H1 (cell line): ENCODE data around the gene SPECC1. TPM values are rescaled to one million over a fixed set of nuclear protein-coding genes. Genes with fewer than 3 reads are reported as not detected.

Experiments used
- CTCF ChIA-PET: fragments of 300-600 bp; sonication (Branson Sonifier 250); formaldehyde crosslinking; loops from one replicate; lab custom pipeline; 2021; ENCODE audit not compliant: partially characterized antibody; lab: Charles Lee
- POLR2A ChIA-PET: fragments of 300-600 bp; sonication (Branson Sonifier 250); formaldehyde crosslinking; loops from one replicate; lab custom pipeline; 2021; ENCODE audit warnings: inconsistent platforms; ENCODE audit not compliant: partially characterized antibody; lab: Charles Lee
- DNase-seq, 2 experiments: peaks; one replicate each; pipeline versions ENCODE4 v3.0.0 to v3.0.0-alpha.2; 2010 to 2022; ENCODE audit warnings: low spot score in 2 of 2, low read depth in 1 of 2, mixed read lengths in 1 of 2
- FAIRE-seq: peaks from 2 replicates; lab custom pipeline; 2011; peaks lifted over from hg19 to GRCh38; lab: Jason Lieb, UNC
- H2AFZ ChIP-seq: 2 replicates; pipeline ENCODE4 v1.8.1; 2012; ENCODE audit warnings: low read length, inconsistent platforms
- H2AK5ac ChIP-seq: 2 replicates; pipeline ENCODE4 v1.6.1; 2013; ENCODE audit warnings: low read depth, low read length
- H2BK120ac ChIP-seq: replicated peaks from 2 replicates; pipeline ENCODE3; 2013; ENCODE audit warnings: low read depth, low read length, inconsistent platforms
- H2BK12ac ChIP-seq: 2 replicates; pipeline ENCODE4 v1.6.1; 2013; ENCODE audit warnings: low read depth, low read length
- H2BK15ac ChIP-seq: 2 replicates; pipeline ENCODE4 v1.6.1; 2013; ENCODE audit warnings: low read length
- H2BK20ac ChIP-seq: 2 replicates; pipeline ENCODE4 v1.6.1; 2013; ENCODE audit warnings: low read length
- H2BK5ac ChIP-seq: 2 replicates; pipeline ENCODE4 v1.6.1; 2013; ENCODE audit warnings: low read depth, low read length
- H3K14ac ChIP-seq: 2 replicates; pipeline ENCODE4 v1.6.1; 2013; ENCODE audit warnings: inconsistent platforms; ENCODE audit not compliant: insufficient read length
- H3K18ac ChIP-seq: 2 replicates; pipeline ENCODE4 v1.6.1; 2013; ENCODE audit warnings: low read length; ENCODE audit errors: extremely low read depth
- H3K23ac ChIP-seq: 2 replicates; pipeline ENCODE4 v1.6.1; 2013; ENCODE audit warnings: inconsistent platforms; ENCODE audit not compliant: insufficient read length
- H3K23me2 ChIP-seq: 2 replicates; pipeline ENCODE4 v1.6.1; 2013; ENCODE audit warnings: low read depth, low read length
- H3K27ac ChIP-seq: 2 replicates; pipeline ENCODE4 v1.6.1; 2011; ENCODE audit warnings: low read depth, low read length, inconsistent platforms
- H3K27me3 ChIP-seq, 4 experiments: replicated peaks in 1 of 4; 1 replicate in 1 of 4; 2 replicates in 3 of 4; pipeline versions ENCODE4 v1.6.1 to v1.8.1; 2011 to 2013; ENCODE audit warnings: low read length in 3 of 4, mild to moderate bottlenecking in 3 of 4, inconsistent platforms in 2 of 4, mixed read lengths in 2 of 4, moderate library complexity in 1 of 4; ENCODE audit not compliant: control insufficient read depth in 3 of 4, insufficient read depth in 3 of 4; ENCODE audit errors: extremely low read depth in 1 of 4
- H3K36me3 ChIP-seq, 4 experiments: 2 replicates each; pipeline versions ENCODE4 v1.6.1 to v1.8.1; 2011 to 2013; ENCODE audit warnings: mild to moderate bottlenecking in 4 of 4, low read length in 3 of 4, moderate library complexity in 2 of 4, control low read depth in 1 of 4, inconsistent platforms in 1 of 4; ENCODE audit not compliant: insufficient read depth in 4 of 4, control insufficient read depth in 2 of 4
- H3K4ac ChIP-seq: replicated peaks from 2 replicates; pipeline ENCODE3; 2013; ENCODE audit warnings: low read length, low read depth, mixed read lengths, inconsistent platforms; ENCODE audit not compliant: insufficient read length
- H3K4me1 ChIP-seq, 4 experiments: replicated peaks in 1 of 4; 1 replicate in 1 of 4; 2 replicates in 3 of 4; pipeline versions ENCODE4 v1.6.1 to v1.8.1; 2011 to 2013; ENCODE audit warnings: low read length in 3 of 4, inconsistent platforms in 2 of 4, mixed read lengths in 1 of 4; ENCODE audit not compliant: insufficient read depth in 4 of 4, control insufficient read depth in 3 of 4
- H3K4me2 ChIP-seq, 2 experiments: 2 replicates each; pipeline versions ENCODE4 v1.6.1 to v1.8.1; 2011 to 2013; ENCODE audit warnings: low read depth in 2 of 2, low read length in 2 of 2, control low read depth in 1 of 2, inconsistent platforms in 1 of 2, mild to moderate bottlenecking in 1 of 2; ENCODE audit not compliant: insufficient read depth in 1 of 2
- H3K4me3 ChIP-seq, 4 experiments: fragments of 200-600, 300-600 bp in 1 of 4; sonication (generic), shearing (Covaris generic), sonication (Bioruptor Twin) in 1 of 4; 2 replicates each; pipeline versions ENCODE4 v1.5.1 to v1.8.1; 2011 to 2016; ENCODE audit warnings: low read length in 4 of 4, low read depth in 3 of 4, control low read depth in 2 of 4, inconsistent platforms in 2 of 4, mild to moderate bottlenecking in 2 of 4, mixed read lengths in 1 of 4, moderate library complexity in 1 of 4; ENCODE audit not compliant: insufficient read depth in 2 of 4; ENCODE audit errors: extremely low read depth in 1 of 4
- H3K56ac ChIP-seq: replicated peaks from 2 replicates; pipeline ENCODE3; 2013; ENCODE audit warnings: low read depth, mild to moderate bottlenecking, mixed read lengths, low read length, inconsistent platforms; ENCODE audit not compliant: insufficient read length
- H3K79me1 ChIP-seq: 2 replicates; pipeline ENCODE4 v1.6.1; 2013; ENCODE audit warnings: low read depth, low read length, control low read depth
- H3K79me2 ChIP-seq, 2 experiments: 2 replicates each; pipeline versions ENCODE4 v1.6.1 to v1.8.1; 2012 to 2013; ENCODE audit warnings: low read length in 2 of 2, mild to moderate bottlenecking in 2 of 2, inconsistent platforms in 1 of 2; ENCODE audit not compliant: insufficient read depth in 2 of 2, control insufficient read depth in 1 of 2
- H3K9ac ChIP-seq, 4 experiments: replicated peaks in 1 of 4; 1 replicate in 1 of 4; 2 replicates in 3 of 4; pipeline versions ENCODE4 v1.6.1 to v1.8.1; 2011 to 2013; ENCODE audit warnings: low read depth in 3 of 4, low read length in 3 of 4, control low read depth in 2 of 4, mild to moderate bottlenecking in 2 of 4, moderate library complexity in 2 of 4, inconsistent platforms in 1 of 4; ENCODE audit errors: extremely low read depth in 1 of 4
- H3K9me3 ChIP-seq, 2 experiments: 2 replicates each; pipeline versions ENCODE4 v1.6.1 to v1.8.1; 2012 to 2013; ENCODE audit warnings: mild to moderate bottlenecking in 2 of 2, moderate library complexity in 2 of 2, control low read depth in 1 of 2, inconsistent platforms in 1 of 2, low read depth in 1 of 2, low read length in 1 of 2, mixed read lengths in 1 of 2; ENCODE audit not compliant: insufficient read depth in 2 of 2
- H4K20me1 ChIP-seq, 2 experiments: replicated peaks in 1 of 2; 2 replicates each; pipeline versions ENCODE3 to v1.8.1; 2011 to 2013; ENCODE audit warnings: inconsistent platforms in 2 of 2, low read length in 2 of 2, mild to moderate bottlenecking in 1 of 2; ENCODE audit not compliant: insufficient read depth in 2 of 2, control insufficient read depth in 1 of 2
- H4K5ac ChIP-seq: 2 replicates; pipeline ENCODE4 v1.6.1; 2013; ENCODE audit warnings: low read length, low read depth, mixed read lengths, inconsistent platforms; ENCODE audit not compliant: insufficient read length
- H4K8ac ChIP-seq: 2 replicates; pipeline ENCODE4 v1.8.0; 2013; ENCODE audit warnings: mild to moderate bottlenecking, moderate library complexity, low read length, inconsistent platforms; ENCODE audit not compliant: insufficient read depth; ENCODE audit errors: extremely low read depth
- H4K91ac ChIP-seq: replicated peaks from 2 replicates; pipeline ENCODE3; 2013; ENCODE audit warnings: low read length, mixed read lengths, inconsistent platforms; ENCODE audit not compliant: insufficient read length
- CREB1 ChIP-seq: IDR thresholded peaks from 2 replicates; pipeline ENCODE4 v1.6.1; 2012; ENCODE audit warnings: inconsistent platforms
- RXRA ChIP-seq: IDR thresholded peaks from 2 replicates; pipeline ENCODE4 v1.6.1; 2011; ENCODE audit warnings: low read depth, mild to moderate bottlenecking, low read length, moderate library complexity; ENCODE audit not compliant: insufficient read depth
- SIRT6 ChIP-seq: IDR thresholded peaks from one replicate; pipeline ENCODE4 v1.7.1; 2012; ENCODE audit warnings: low read length, inconsistent platforms
- SP2 ChIP-seq: IDR thresholded peaks from 2 replicates; pipeline ENCODE4 v1.6.1; 2012; ENCODE audit warnings: mild to moderate bottlenecking, low read length, inconsistent platforms
- USF2 ChIP-seq: IDR thresholded peaks from 2 replicates; pipeline ENCODE4 v1.6.1; 2011; ENCODE audit warnings: low read length, improper control_type of control experiment
- WGBS, 2 experiments: shearing (Covaris generic) in 1 of 2; methylation state at CpG; one replicate each; pipeline versions ENCODE4 v1.1.6 to v1.1.7; 2013 to 2015; ENCODE audit warnings: low lambda C conversion rate in 2 of 2, mixed read lengths in 2 of 2, inconsistent platforms in 1 of 2, low coverage in 1 of 2, missing lambda C conversion rate in 1 of 2; ENCODE audit not compliant: insufficient replicate concordance in 2 of 2, insufficient coverage in 1 of 2, insufficient read length in 1 of 2; ENCODE audit errors: extremely low coverage in 1 of 2, missing lambda C conversion rate in 1 of 2; 5-methylcytosine and 5-hydroxymethylcytosine counted together
- polyA plus RNA-seq, 7 experiments: library from polyadenylated mRNA; depleted of rRNA in 3 of 7; stranded (reverse) in 5 of 7; unstranded in 2 of 7; fragments of >200 nt in 5 of 7; fragments of 200-250 nt in 2 of 7; gene quantifications; 1 replicate in 5 of 7; 2 replicates in 1 of 7; 4 replicates in 1 of 7; pipeline versions ENCODE4 v1.2.1 to v1.2.3, GENCODE V29; 2011 to 2013; ENCODE audit warnings: missing spikeins in 2 of 7, mixed read lengths in 2 of 7
- total RNA-seq: library from RNA; stranded (reverse); fragmentation: NEBNext Ultra II Directional; extraction: Animal tissue kit (Norgen Biotek cat#: 25700); gene quantifications from 2 replicates; pipeline ENCODE4 v1.2.1, GENCODE V29; 2021

Gene SPECC1
- total and polyA plus RNA-seq, 2 of the 8 experiments (the other 6 are each of a cell fraction or from before 2014, with no cell fraction given), result 35.8 to 87.9 TPM

GRCh38 chr17:20184977-20185619 is 175.9 kb downstream of the SPECC1 start:
- peaks cover 8 to 88% of the 10 kb centered on the region in 2 experiments for H3K79me2 ChIP-seq
- no peak overlapping the region; a peak in 1 of 7 replicates for H3K9ac ChIP-seq
- TF ChIP-seq CREB1, result no peak
- TF ChIP-seq RXRA, result no peak
- no peak for TF ChIP-seq SP2
- TF ChIP-seq SIRT6, result no peak
- no peak for TF ChIP-seq USF2

More at GRCh38 chr17:20184977-20185619, 175.9 kb downstream of the SPECC1 start:
- Histone ChIP-seq H3K27ac (no peak overlapping the region), H3K23me2 (0 out of 2 replicates have a peak, but pooled peaks cover 2% of the 10 kb centered on the region), H2BK5ac (no peak overlapping the region), H3K79me1 (peaks cover 7% of the 10 kb centered on the region), H3K4me3 (no peak overlapping the region), H2BK20ac (no peak overlapping the region), H3K56ac (no peak overlapping the region), H4K5ac (no peak overlapping the region), H3K36me3 (no peaks in the 10 kb centered on the region), H2BK120ac (no peak overlapping the region), H3K23ac (no peak overlapping the region), H4K20me1 (no peaks in the 10 kb centered on the region), H2AFZ (no peak overlapping the region), H3K4ac (no peak overlapping the region), H2BK12ac (no peak overlapping the region), H3K9me3 (no peaks in the 10 kb centered on the region), H3K4me1 (peaks cover 7 to 26% (median 18%) of the 10 kb centered on the region in 4 experiments; a peak in 6 of 7 replicates), H4K91ac (no peak overlapping the region), H3K18ac (no peak overlapping the region), H3K14ac (no peak overlapping the region), H2BK15ac (no peak overlapping the region), H3K4me2 (no peak overlapping the region), H3K27me3 (no peaks in the 10 kb centered on the region), H4K8ac (no peak overlapping the region), H2AK5ac (no peak overlapping the region)
- DNase-seq (no peak), FAIRE-seq (no peak)
- POLR2A ChIA-PET, result interaction anchor here (1.3 to 1.6 kb wide), 2 partner anchors 29 kb away, joined by 3 read pairs; no protein-coding TSS in a partner anchor
- CTCF ChIA-PET, result interaction anchor here (0.6 to 1.8 kb wide), 5 partner anchors 37 to 346 kb away, joined by 3 to 4 read pairs (median 3); no protein-coding TSS in a partner anchor
- WGBS, 2 experiments, result 88% methylated on average over 10 of the region's 10 CpGs; no CpG with 5 or more reads in 1 of the 2 experiments
